LNCaP clone FGC (cell line): ENCODE measurements around the gene CDKAL1.
"Not testable (repeated sequence)": the region's sequence is repeated elsewhere in the genome, so short reads cannot be mapped to it uniquely, and the experiment has no call there.

Experiments
- DNase-seq: peaks from one replicate; pipeline ENCODE4 v3.0.0-alpha.2; 2011; ENCODE audit warnings: low read depth
- H3K4me3 ChIP-seq: 2 replicates; pipeline ENCODE4 v1.5.1; 2011; ENCODE audit warnings: mild to moderate bottlenecking, low read depth, low read length, control low read depth
- CTCF ChIP-seq: IDR thresholded peaks from 2 replicates; pipeline ENCODE4 v1.5.1; 2012; ENCODE audit warnings: mild to moderate bottlenecking; ENCODE audit not compliant: control insufficient read depth, insufficient read depth; ENCODE audit errors: extremely low read depth

Gene CDKAL1

GRCh38 chr6:20589266-20589665 lies 55.0 kb downstream of the CDKAL1 start:
- no peak overlapping the region for H3K4me3 ChIP-seq
- peak; percentile 86 for DNase-seq
- TF ChIP-seq CTCF: no peak

- not testable (repeated sequence) for DNase-seq, H3K4me3 ChIP-seq
These were observed 56.2 kb downstream of the CDKAL1 start for GRCh38 chr6:20590476-20590875.

GRCh38 chr6:20594299-20594853 lies 60.1 kb downstream of the CDKAL1 start:
- H3K4me3 ChIP-seq, DNase-seq: not testable (repeated sequence)

GRCh38 chr6:20599302-20600051 lies 65.2 kb downstream of the CDKAL1 start:
- peak; percentile 57 for DNase-seq
- H3K4me3 ChIP-seq: no peak overlapping the region
- no peak for TF ChIP-seq CTCF

GRCh38 chr6:20600831-20601230 lies 66.6 kb downstream of the CDKAL1 start:
- no peak for TF ChIP-seq CTCF
- DNase-seq: no peak
- H3K4me3 ChIP-seq: no peak overlapping the region

GRCh38 chr6:20604159-20604558 lies 69.9 kb downstream of the CDKAL1 start:
- no peak for DNase-seq

GRCh38 chr6:20605061-20605460 lies 70.8 kb downstream of the CDKAL1 start:
- no peak for TF ChIP-seq CTCF
- no peak overlapping the region for H3K4me3 ChIP-seq
- DNase-seq: no peak

More at GRCh38 chr6:20604159-20604558, 69.9 kb downstream of the CDKAL1 start:
- H3K4me3 ChIP-seq: no peak overlapping the region
- no peak for TF ChIP-seq CTCF

GRCh38 chr6:20605581-20605980 lies 71.3 kb downstream of the CDKAL1 start:
- no peak for TF ChIP-seq CTCF
- no peak overlapping the region for H3K4me3 ChIP-seq
- no peak for DNase-seq
